Ovary (tissue), 9 donors: ENCODE data around the gene ANKRD29. TPM values are rescaled to one million over a fixed set of nuclear protein-coding genes. Genes with fewer than 3 reads are reported as not detected.

Source experiments
- DNase-seq, 5 donors: peaks; one replicate each; pipeline ENCODE4 v3.0.0-alpha.2; 2019 to 2020
- H3K27ac ChIP-seq, 2 donors: fragments of 200-600 bp; one replicate each; pipeline versions ENCODE4 v1.5.1 to v1.8.0; 2019 to 2022
- H3K27me3 ChIP-seq: fragments of 200-600 bp; one replicate; pipeline ENCODE4 v1.8.0; 2022
- H3K36me3 ChIP-seq: fragments of 200-600 bp; sonication (generic); one replicate; pipeline ENCODE4 v1.5.1; 2019
- H3K4me1 ChIP-seq: one replicate; pipeline ENCODE4 v1.8.1; 2013; ENCODE audit warnings: mild to moderate bottlenecking, moderate library complexity; ENCODE audit not compliant: insufficient read depth
- H3K4me3 ChIP-seq: fragments of 200-600 bp; sonication (generic); one replicate; pipeline ENCODE4 v1.5.1; 2017
- H3K9me3 ChIP-seq, 2 donors: fragments of 200-600 bp in 1 of 2; sonication (generic) in 1 of 2; one replicate each; pipeline versions ENCODE4 v1.5.1 to v1.8.1; 2013 to 2019; ENCODE audit warnings: mild to moderate bottlenecking in 1 of 2, moderate library complexity in 1 of 2
- CTCF ChIP-seq, 3 donors: fragments of 450-650 bp in 2 of 3; fragments of 200-600 bp in 1 of 3; IDR thresholded peaks; one replicate each; pipeline versions ENCODE4 v1.5.1 to v1.8.0; 2016 to 2022; ENCODE audit warnings: antibody characterized with exemption in 3 of 3, mild to moderate bottlenecking in 1 of 3
- EP300 ChIP-seq: sonication (generic); formaldehyde crosslinking; IDR thresholded peaks from one replicate; pipeline ENCODE4 v1.6.1; 2017; ENCODE audit warnings: antibody characterized with exemption
- POLR2A ChIP-seq: fragments of 450-650 bp; IDR thresholded peaks from one replicate; pipeline ENCODE4 v1.6.1; 2017; ENCODE audit warnings: antibody characterized with exemption, mild to moderate bottlenecking, moderate library complexity
- WGBS, 3 donors: extraction: QIAGEN DNeasy Blood & Tissue Kit in 1 of 3; methylation state at CpG; one replicate each; pipeline versions ENCODE4 v1.1.5 to v1.1.7; 2013 to 2017; 5-methylcytosine and 5-hydroxymethylcytosine counted together
- intact Hi-C, 4 donors: fragments of 100-400 bp; cut with DNase I; formaldehyde crosslinking; loops; one replicate each; pipeline versions ENCODE4 v1.11.0 to v1.15.1; 2022 to 2023
- polyA plus RNA-seq, 2 donors: library from polyadenylated mRNA; stranded (reverse); fragments of 200-250 nt in 1 of 2; fragments of 350-450 nt in 1 of 2; fragmentation: Illumina TruSeq in 1 of 2; extraction: RNeasy Lipid Tissue Mini Kit (QIAGEN cat#74804) in 1 of 2; gene quantifications; one replicate each; pipeline ENCODE4 v1.2.3, GENCODE V29; 2013 to 2014
- total RNA-seq, 7 donors: library from RNA; depleted of rRNA in 2 of 7; stranded (reverse); fragments of >200 nt in 2 of 7; fragmentation: NEBNext Ultra II Directional in 3 of 7; extraction: Animal tissue kit (Norgen Biotek cat#: 25700) in 3 of 7; gene quantifications; one replicate each; pipeline versions ENCODE4 v1.1.0 to v1.2.4, GENCODE V29; 2016 to 2023
- donor health status: DM: no; HTN: no; CAD: no; lungs with moderate emphysema.
- donor health status: DM: no; HTN: no; CAD: no.
- donor health status: Bipolar disorder and iron deficiency.
- donor health status: DM: yes; HTN: yes; CAD: no.
- donor health status: DM: no; HTN: no; CAD: no.
- donor health status: DM: yes; HTN: yes; CAD: no.

ANKRD29 gene
- total and polyA plus RNA-seq, 9 donors, result 14.6 to 25.7 (median 17.6) TPM

GRCh38 chr18:23675236-23675635, 12.5 kb upstream of the ANKRD29 start:
- no peak overlapping the region for H3K27ac ChIP-seq
- no peak for TF ChIP-seq POLR2A
- no peak for TF ChIP-seq EP300
- no peak for TF ChIP-seq CTCF (IDR thresholded peaks at IDR 0.05)

GRCh38 chr18:23673725-23674124, 11.0 kb upstream of the ANKRD29 start:
- TF ChIP-seq POLR2A, result no peak
- no peak for TF ChIP-seq CTCF (IDR thresholded peaks at IDR 0.05)
- no peak for TF ChIP-seq EP300
- Histone ChIP-seq H3K4me3 (no peak overlapping the region), H3K27me3 (no peaks in the 10 kb centered on the region), H3K9me3 (no peaks in the 10 kb centered on the region), H3K27ac (no peak overlapping the region), H3K4me1 (no peaks in the 10 kb centered on the region), H3K36me3 (no peaks in the 10 kb centered on the region)
- 69 to 90% (median 82%) methylated on average over 1 of the region's 1 CpG for WGBS, 3 donors
- intact Hi-C loops, result no loop called here
- no peak for DNase-seq

More at GRCh38 chr18:23675236-23675635, 12.5 kb upstream of the ANKRD29 start:
- intact Hi-C loops, result no loop called here
- no peaks in the 10 kb centered on the region for H3K9me3 ChIP-seq
- no peaks in the 10 kb centered on the region for H3K36me3 ChIP-seq
- no peak overlapping the region for H3K4me3 ChIP-seq
- H3K27me3 ChIP-seq, result no peaks in the 10 kb centered on the region
- no peak for DNase-seq
- no peaks in the 10 kb centered on the region for H3K4me1 ChIP-seq

- TF ChIP-seq POLR2A (no peak), EP300 (no peak), CTCF (IDR thresholded peaks at IDR 0.05) (no peak)
- Histone ChIP-seq H3K9me3 (no peaks in the 10 kb centered on the region), H3K4me3 (no peak overlapping the region), H3K27ac (no peak overlapping the region), H3K4me1 (no peaks in the 10 kb centered on the region), H3K36me3 (no peaks in the 10 kb centered on the region), H3K27me3 (no peaks in the 10 kb centered on the region)
- 42 to 67% (median 67%) methylated on average over 1 of the region's 1 CpG for WGBS, 3 donors
- intact Hi-C loops, result no loop called here
- no peak for DNase-seq
These were observed 8.9 kb upstream of the ANKRD29 start for GRCh38 chr18:23671564-23671963.

GRCh38 chr18:23669804-23670405, 7.2 kb upstream of the ANKRD29 start:
- WGBS, 3 donors, result 68 to 81% (median 81%) methylated on average over 4 of the region's 4 CpGs
- Histone ChIP-seq H3K4me3 (no peak overlapping the region), H3K27me3 (no peaks in the 10 kb centered on the region), H3K27ac (no peak overlapping the region), H3K4me1 (no peaks in the 10 kb centered on the region), H3K9me3 (no peaks in the 10 kb centered on the region), H3K36me3 (no peaks in the 10 kb centered on the region)
- DNase-seq, result no peak
- intact Hi-C loops, result no loop called here
- TF ChIP-seq CTCF (IDR thresholded peaks at IDR 0.05), result no peak
- no peak for TF ChIP-seq POLR2A
- no peak for TF ChIP-seq EP300
